Suppressor macrophage treated with lipopolysaccharide for 1 hour (primary cell): ENCODE results near the gene BST1.
"Not testable (repeated sequence)": the region's sequence is repeated elsewhere in the genome, so short reads cannot be mapped to it uniquely, and the experiment has no call there.

Source experiments
- DNase-seq, 3 donors: peaks; one replicate each; pipeline ENCODE4 v3.0.0-alpha.2; 2020 to 2022

The BST1 gene

DNA sequence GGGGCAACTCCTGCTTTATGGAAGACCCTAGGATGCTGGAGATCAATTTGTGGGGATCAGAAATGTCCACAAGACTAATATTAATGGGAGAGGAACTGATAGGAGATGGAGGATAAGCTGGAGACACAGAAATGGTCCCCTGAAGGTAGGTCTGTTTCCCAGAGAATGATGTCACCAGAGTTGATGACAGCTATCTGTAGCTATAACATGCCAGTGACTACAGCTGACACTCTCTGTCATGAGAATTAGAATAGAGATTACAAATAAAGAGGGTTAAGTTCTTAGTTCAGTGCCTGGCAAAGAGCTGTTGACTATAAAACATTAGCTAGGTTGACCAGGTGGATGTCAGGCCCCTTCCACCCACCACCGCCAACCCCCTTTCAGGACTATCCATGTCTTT is 9.3 kb downstream of the BST1 start:
- no peak for DNase-seq

DNA sequence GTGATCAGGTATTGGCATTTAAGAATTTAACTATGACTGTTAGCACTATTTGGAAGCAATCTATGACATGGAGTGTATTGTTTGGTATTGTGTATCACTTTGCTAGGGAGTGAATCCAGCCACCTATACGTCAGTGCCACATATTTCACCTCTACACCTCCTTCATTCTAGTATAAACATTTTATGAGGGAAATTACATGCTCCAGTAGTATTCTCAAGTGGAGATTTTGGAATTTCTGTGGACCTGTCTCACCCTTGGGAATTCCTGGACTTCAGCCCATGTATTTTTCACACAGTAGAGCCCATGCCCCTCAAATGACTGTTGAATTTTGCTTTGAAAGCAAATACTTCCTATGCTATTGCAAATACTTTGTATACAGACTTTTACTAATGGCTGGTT is 11.3 kb downstream of the BST1 start:
- DNase-seq, result no peak

DNA sequence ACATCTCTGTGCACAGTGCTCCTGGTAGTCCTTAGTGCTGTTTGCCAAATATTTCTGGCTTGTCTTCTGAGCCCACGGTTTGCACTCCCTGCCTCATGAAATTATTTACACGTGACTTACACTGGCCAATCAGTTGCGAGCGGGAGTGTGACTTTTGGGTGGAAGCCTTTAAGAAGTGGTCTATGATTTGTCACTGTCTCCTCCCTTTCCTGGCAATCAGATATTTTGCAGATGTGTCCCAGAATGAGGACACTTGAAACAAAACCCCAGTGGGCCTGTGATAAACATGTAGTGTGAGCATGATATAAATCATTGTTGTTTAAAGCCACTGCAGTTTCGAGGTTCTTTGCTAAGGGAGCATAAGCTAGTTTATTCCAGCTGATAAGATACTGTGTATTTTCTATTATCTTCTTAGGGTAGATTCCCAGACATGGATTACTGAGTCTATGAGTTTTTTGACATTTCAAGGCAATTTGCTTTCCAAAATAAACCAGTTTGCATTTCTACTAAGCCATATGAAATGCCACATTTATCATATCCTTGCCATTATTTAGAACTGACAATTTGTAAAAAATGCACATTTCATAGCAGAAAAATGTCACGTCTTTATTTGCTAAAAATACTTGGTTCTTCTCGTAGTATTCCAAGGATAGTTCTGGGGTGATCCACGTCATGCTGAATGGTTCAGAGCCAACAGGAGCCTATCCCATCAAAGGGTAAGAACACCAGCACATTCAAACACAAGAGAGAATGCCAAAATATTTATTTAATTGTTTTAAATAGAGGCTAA is 12.0 kb downstream of the BST1 start:
- DNase-seq, result no peak

DNA sequence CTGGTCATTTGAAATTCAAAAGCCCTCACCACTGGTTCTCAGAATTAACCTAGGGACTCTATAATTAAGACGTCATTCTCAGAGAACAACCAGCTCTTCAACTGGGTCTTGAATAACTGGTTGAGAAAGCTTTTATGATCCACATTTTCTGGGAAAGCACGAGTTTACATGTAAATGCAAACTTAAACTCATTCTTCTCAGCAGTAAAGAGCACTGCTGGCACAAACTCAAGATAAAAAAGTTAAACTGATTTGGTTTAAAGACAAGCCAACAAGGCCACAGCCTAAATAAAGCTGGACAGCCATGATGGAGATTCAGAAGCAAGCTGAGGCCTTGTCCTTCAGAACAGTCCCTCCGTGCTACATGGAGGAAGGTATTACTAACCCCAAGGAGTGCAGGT is 13.2 kb downstream of the BST1 start:
- DNase-seq, result no peak

DNA sequence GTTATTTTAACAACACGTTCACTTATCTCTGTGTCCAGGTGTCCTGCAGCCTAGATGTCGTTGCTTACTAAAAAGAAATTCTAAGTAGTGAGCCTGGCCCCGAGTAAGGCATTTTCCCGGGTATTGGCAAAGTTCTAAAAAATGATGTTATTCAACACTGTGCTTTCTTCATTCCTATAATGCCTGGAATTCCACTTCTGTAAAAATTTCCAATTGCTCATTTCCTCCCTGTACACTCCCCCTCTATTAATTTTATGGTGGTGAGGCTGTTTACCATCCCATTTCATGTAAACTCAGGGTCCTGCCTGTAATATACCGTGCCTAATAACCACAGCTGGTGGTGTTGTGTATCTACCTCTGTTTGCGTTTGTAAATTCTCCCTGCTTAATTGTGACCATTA is 14.2 kb downstream of the BST1 start:
- DNase-seq, result peak; percentile 9 to 35 (median 25)

DNA sequence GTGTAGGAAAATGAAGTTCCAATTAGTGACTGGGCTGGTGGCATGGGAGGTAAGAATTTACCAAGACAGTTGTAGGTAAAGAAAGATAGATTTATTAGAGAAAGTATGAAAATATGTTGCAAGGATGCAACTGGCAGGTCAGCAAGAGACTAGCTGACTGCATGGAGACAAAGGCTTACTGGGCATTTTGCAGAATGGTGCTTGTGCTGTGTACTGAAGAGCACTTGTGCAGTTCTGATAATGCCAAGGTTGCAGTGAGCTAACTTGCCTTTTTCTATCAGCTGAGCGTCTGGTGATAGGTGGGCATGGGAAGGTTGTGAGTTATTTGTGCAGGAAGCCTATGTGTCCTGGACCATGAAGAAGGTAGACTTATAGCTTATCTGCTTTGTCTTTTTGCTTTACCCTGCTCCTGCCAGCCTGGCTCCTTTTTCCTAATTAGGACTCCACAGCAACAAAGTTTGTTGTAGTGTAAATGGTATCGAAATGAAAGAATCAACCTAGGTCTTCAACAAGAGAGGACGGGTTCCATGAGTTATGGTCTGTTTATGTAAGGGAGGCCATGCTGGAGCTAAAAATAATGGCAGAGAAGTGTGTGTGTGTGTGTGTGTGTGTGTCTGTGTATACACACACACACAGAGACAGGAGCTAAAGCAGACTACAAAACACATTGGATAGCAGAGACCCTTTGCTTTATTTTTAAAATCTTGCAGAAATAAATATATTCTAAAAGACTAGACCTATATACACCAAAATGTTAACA is 15.0 kb downstream of the BST1 start:
- no peak for DNase-seq

DNA sequence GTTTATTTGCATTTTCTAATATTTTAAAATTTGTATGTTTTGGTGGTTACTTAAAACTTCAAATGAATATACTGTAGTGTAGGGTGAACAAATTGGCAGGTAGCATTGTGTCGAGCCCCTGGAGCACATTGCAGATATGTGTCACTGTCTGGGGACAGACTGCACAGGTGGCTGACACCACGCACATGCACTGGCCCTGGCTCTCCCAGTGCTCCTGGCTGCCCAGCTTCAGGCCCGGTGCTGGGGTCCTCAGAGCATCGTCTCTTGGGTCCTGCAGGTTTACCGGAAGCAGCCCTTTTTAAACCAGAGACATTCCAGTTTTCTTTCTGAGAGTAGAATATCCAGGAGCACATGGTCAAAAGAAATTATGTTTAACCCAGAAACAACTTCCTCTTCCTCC is 15.6 kb downstream of the BST1 start:
- no peak for DNase-seq

DNA sequence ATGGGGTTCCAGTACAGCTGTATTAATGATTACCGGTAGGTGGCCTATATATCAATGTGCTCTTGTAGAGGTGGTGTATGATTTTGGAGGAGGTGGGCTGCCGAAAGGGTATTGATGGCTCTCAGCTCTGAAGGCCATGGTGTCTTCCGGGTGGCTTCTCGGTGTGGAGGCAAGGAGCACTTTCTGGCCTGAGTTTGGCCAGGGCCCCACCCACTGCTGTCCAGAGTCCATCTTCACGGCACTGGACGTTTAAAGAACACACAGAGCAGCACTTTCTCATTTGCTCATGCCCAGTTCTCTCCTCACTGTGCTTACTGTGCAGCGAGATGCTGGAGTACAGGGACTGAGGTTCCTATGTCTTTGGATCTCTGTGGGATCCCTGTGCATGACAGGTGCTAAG is 16.1 kb downstream of the BST1 start:
- no peak for DNase-seq

DNA sequence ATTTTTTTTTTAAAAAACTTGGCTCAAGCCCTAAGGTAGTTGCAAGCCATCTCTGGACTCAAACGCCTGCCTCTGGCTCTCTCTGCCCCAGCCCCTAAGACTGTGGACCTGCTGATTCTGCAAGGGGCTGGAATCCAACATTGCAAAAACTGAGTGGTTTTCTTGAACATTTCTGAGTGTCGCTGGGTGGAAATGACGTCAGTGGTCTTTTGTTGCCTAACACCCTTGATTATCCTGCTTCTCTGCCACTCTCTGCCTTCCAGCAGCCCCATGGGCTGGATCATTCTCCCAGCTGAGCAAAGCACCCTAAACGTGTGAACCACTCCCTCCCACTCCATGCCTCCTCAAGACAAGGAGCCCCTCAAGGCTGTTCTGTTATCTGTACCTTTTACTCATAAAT is 16.6 kb downstream of the BST1 start:
- DNase-seq, result peak; percentile 70 to 73 (median 70)

DNA sequence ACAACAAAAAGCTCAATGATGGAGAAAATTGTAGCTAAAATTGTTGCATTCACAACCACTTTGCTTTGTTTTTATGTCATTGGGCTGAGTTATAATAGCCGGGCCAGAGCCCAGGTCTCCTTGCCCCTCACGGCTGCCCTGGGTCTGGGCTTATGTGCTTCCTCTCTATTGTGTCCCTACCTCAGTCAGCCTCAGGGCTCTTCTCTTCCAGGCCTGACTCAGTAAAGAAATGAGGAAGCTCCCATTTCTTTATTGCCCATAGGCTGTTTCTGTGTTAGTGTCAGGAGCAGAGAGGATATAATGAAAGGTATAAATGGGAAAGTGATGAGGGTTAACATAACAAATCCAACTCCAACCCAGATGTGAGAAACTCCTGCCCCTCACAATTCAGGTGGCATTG is 18.0 kb downstream of the BST1 start:
- DNase-seq, result peak; percentile 53 to 57 (median 55)

DNA sequence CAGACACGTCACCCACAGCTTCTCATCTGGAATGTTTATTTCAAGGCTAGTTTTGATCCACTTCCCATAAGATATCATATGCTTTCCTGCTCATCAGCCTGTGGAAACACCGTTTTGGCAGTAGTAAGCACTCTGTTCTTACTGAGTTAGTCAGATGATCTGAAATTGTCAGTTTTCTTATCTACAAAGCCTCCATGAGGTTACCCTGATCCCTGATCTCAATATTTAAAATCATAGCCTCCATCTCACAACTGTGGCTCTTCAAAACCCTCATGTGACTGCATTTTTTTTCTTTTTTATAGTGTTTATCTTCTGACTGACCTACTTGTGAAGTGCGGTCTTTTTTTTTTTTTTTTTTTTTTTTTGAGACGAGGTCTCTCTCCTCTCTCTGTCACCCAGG is 22.7 kb downstream of the BST1 start:
- no peak for DNase-seq

DNA sequence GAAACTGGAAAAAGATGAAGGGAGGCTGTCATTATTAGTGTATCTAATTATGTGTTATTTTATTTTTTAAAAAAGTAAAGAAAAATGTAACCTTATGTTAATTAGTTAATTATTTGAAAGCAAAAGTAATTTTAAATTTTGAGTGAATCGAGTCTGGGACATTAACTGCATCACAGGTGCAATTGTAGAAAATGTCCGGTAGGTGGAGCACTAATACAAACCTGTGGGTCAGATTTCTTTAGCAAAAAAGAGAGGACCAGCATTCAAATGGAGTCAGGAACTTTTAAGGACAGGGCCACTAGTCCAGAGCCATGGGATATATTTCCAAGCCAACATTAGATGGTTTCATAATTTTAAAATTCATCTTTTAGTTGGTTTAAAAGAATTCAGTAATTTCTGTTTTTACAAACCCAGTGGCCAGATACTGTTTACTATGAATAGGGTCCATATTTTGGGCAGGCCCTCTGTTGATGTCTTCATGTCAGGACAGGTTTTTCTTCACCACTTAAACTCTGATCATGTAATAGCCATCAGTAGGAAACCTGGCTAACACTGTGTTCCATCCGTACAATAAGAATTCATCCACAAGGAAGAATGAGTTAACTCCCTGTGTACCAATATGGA is 27.2 kb downstream of the BST1 start:
- peak; percentile 67 to 83 (median 78) for DNase-seq

DNA sequence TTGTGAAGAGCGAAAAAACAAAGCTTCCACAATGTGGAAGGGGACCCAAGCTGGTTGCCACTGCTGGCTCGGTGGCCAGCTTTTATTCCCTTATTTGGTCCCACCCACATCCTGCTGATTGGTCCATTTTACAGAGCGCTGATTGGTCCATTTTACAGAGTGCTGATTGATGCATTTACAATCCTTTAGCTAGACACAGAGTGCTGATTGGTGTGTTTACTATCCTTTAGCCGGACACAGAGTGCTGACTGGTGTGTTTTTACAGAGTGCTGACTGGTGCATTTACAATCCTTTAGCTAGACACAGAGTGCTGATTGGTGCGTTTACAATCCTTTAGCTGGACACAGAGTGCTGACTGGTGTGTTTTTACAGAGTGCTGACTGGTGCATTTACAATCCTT is 30.2 kb downstream of the BST1 start:
- not testable (repeated sequence) for DNase-seq

DNA sequence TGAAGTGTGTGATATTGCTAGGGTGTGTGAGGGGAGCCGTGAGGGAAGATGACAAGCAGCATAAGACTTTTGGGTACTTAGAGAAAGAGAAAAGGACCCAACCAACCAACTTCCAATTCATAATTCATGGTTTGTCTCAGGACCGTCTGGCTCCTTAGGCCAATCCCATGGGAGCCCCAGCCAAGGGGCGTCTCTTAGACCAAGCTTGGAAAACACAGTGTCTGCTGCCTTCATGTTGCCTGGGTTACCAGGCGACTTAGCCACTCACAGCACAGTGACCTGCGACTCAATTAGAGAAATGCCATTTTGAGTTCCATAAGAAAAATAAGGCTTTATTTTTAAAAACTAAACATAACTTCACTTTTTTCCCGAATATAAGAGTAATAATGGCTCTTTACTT is 32.7 kb downstream of the BST1 start:
- DNase-seq, result no peak

DNA sequence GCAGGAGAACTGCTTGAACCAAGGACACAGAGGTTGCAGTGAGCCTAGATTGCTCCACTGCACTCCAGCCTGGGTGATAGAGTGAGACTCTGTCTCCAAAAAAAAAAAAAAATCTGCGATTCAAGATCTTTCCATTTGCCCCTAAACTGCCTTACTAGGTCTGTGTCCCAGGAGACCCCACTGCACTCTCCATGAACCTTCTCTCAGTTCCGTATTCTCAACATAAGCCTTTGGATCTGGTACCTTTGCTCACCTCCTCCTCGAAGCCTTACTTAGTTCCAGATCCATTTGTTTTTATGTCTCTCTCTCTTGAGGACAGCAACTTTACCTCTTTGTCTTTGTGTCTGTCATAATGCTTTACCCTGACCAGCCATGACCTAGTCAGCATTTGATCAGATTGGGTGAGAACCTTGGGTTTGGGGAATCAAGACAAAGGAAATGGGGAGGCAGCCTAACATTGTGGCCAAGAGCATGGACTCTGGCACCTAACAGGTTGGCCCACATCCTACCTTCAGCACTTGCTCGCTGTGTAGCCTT is 33.7 kb downstream of the BST1 start:
- no peak for DNase-seq

DNA sequence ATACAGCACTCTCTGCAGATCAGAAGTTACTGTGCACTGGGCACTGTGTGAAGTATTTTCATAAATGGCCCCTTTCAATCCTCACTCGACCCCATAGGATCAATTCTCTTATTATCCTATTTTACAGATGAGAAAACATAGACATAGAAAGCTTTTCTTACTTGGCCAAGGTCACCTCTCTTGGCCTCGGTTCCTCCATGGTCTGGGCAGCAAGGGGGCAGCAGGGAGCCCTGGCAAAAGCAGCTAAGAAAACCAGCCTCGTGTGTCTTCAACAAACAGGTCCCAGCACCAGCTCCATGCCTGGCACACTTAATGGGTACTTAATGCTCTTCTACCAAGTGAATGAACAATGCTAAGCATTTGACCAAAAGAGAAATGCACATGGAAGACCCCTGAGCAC is 34.4 kb downstream of the BST1 start:
- no peak for DNase-seq

DNA sequence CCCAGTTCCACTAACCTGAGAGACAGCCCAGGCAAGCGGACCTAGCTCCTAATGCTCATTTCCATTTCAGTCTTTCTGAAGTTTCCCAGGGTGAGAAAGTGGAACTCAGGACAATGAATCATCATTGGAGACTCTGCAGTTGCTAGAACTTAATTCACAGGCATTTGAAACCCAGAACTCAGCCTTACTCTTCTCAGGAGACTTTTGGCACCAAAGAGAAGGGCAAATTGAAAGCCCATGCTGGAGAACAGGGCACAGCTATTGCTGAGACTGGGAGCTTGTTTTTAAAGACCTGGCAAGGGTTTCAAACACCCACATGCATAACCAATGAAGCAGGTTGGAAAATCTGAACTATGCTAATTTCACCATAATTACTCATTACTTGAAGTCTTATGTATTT is 36.0 kb downstream of the BST1 start:
- peak; percentile 60 to 76 (median 69) for DNase-seq

DNA sequence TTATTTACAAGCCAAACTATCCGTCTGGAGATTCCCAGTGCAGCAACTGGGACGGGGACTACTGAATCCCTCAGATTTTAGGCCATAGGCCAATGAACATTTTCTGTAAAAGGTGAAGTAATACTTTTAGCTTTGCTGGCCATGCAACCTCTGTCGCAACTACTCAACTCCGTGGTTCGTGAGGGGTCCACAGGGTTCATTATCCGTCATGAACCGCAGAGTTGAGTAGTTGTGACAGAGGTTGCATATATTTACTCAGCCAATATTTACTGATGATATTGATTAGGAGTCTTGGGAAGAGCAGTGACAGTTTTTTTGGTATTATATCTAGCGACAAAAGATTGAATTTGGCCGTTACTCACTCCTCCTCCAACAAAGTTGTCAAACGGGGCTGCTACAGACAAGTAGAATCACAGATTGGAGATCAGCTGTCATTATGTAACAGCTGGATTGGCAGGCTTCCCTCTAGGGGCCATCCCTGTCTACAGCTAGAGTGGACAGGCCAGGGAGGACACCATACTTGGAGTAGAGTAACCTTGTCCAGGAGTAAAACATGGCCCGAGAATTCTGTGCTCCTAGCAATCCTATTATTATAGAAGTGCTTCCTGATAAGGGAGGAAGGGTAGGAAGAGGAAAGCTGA is 38.0 kb downstream of the BST1 start:
- DNase-seq, result no peak

DNA sequence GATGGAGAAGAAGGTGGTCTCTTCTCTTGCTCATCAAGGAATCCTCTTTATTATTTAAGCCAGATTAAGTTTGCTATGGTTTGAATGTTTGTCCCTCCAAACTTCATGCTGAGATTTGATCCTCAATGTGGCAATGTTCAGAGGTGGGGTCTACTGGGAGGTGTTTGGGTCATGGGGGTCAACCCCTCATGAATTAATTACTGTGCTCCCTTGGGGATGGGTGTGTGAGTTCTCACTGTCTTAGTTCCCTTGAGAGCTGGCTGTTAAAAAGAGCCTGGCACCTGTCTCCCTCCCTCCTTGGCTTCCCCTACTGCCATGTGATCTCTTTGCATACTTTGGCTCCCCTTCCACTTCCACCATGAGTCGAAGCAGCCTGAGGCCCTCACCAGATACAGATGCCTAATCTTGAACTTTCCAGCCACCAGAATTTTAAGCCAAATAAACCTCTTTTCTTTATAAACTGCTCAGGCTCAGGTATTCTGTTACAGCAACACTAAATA is 39.3 kb downstream of the BST1 start:
- no peak for DNase-seq

DNA sequence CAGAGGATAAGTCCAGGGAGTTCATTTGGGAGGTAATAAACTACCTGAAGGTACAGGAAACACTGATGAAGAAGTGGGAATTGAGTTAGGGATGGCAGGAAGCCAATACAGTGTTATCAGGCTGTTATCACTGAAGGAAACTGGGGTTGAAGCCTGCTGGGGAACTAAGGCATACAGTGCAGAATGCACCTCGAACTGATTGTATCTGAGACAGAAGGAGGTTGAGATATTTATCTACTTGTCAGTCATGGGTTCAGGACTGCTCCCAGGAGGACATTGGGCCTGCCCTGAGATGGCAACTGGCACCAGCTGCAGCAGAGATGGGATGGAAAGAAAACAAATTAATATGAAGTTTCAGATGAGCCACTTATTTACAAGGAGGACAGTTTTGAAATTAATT is 39.8 kb downstream of the BST1 start:
- DNase-seq, result no peak

DNA sequence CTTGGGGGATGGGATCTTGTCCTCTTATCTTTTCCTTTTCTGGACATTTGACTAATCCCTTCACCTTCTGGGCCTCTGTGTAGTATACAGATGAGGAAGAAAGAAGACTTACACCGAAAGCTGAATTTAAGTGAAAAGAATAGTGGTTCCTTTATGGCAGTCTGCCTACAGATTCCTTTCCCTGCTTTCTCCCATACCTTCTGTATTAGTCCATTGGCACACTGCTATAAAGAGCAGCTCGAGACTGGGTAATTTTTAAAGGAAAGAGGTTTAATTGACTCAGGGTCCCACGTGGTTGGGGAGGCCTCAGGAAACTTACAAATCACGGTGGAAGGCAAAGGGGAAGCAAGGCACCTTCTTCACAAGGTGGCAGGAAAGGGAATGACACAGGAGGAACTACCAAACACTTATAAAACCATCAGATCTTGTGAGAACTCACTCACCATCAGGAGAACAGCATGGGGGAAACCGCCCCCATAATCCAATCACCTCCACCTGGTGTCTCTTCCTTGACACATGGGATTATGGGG is 41.2 kb downstream of the BST1 start:
- DNase-seq, result no peak

DNA sequence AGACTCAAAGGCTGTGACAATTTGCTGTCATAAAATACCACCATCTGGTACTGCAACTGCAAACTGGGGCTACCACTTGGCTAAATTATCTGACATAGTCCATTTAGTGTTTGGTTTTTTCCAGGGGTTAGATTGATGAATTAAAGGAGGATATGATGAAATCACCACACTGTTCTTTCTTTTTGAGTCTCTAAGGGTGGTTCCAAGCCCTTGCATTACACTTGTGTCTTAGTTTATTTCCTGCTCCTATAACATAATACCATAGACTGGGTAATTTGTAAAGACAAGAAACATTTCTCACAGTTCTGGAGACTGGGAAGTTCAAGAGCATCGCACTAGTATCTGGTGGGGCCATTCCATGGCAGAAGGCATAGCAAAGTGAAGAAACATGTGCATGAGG is 43.2 kb downstream of the BST1 start:
- DNase-seq, result no peak

DNA sequence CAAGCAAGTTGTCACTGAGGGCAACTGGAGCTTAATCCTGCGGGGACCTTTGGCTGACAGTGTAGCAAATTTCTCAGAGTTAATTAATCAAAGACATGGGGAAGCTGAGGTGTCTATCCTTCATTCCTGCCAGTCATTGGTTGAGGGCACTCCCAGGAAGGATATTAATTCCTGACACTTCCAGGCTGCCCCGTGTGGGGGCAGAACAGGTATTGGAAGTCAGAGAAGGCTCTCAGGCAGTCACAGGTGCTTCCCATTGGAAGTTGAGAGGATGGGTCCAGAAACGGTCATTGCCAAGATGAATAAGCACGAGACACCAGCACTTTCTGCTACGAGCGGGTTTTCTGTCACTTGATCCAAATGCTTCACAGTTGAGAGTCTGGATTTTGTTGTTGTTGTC is 46.1 kb downstream of the BST1 start:
- no peak for DNase-seq
